K562 treated with DMSO at 1 percent for 48 hours (cell line): ENCODE measurements around the gene TNMD. TPM values are rescaled to one million over a fixed set of nuclear protein-coding genes. Genes with fewer than 3 reads are reported as not detected.

Source experiments
- total RNA-seq: library from RNA; unstranded; fragments of 300-600 nt; gene quantifications from 2 replicates; pipeline ENCODE4 v1.2.3, GENCODE V29; 2022; ENCODE audit warnings: low replicate concordance; ENCODE audit errors: extremely low read depth

Gene TNMD
- not detected in 2 replicates for total RNA-seq

DNA sequence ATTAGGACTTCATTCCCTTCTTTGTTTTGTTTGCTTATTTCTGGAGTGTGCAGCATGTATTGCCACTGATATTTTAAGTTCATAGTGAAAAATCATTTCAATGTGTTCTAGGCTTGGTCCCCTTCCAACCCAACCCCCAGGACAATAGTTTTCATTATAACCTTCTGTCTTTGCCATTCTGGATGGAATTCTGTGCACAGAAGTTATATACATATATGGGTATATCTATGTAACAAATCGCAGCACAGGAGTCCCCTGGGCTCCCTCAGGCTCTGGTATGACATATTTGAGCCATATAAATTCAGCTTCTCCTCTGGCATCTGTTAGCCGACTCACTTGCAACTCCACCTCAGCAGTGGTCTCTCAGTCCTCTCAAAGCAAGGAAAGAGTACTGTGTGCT lies at the start of gene TNMD:
TSS of gene TNMD (plus strand) at position 326 of the 400 bp plus-strand sequence. CDS start 83 bp downstream, outside the sequence.

DNA sequence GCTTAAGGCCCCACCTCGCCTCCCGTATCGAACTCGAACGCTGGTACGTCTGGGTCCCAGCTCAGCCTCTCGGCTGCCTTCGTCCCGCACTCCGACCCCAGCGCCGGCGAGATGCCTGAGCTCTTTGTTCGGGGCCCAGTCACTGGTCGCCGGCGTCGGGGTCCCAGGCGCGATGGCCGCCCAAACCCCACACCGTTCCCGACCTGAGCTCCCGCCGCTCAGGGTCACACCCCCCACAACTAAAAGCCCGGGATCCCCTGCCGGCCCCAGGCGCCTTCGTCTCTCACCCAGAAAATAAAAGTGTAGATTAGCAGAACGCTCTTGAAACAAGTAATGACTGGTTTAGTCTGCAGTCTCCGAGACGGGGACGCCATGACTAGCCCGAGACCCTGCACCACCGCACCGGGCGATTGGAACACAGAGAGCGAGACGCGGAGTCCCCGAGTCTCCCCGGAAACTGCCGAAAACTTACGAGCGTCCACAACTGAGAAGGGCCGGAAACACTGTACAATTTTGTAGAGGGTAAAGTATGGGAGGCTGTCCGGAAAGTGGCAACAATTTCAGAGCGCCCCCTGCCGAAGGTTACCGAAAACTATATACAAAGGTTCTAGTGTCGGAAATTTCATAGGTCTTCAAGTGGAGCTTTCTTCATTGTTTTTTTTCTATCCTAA lies 51.7 kb downstream of the TNMD start, which contains the start of gene TSPAN6:
TSS of gene TSPAN6 (minus strand) at position 486 of the 671 bp plus-strand sequence. CDS start at position 374, 112 bp downstream.

DNA sequence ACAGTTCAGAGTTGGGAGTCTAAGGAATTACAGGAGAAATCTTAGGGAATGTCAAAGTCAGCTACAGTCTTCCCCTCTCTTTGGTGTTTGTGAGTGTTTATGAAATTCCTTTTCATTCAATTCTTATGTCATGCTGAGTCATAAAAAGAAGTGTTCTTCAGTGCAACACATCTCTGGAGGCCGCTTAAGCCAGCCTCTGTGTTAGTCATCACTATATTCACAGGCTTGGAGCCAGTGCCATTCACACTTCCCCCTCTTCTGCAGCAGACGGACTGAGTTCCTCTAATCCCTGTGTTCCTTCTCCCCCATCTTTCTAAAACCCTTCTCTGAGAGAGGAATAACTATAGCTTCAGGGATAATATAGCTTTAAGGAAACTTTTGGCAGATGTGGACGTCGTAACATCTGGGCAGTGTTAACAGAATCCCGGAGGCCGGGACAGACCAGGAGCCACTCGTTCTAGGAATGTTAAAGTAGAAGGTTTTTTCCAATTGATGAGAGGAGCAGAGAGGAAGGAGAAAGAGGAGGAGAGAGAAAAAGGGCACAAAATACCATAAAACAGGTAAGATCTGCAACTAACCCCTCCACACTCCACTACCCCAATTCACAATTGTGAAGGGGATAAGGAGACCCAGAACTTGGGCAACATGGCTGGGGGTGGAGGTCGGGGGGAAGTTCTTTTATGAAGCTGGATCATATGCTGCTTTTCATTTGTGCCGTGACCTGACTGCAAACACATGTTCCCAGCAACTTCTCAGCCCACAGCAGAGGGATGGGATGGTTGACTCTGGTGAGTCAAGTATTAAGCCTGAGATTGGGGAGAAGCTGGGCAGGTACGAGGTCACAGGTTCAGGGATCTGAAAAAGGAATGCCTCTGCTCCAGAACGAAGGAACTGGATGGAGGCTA lies 59.5 kb downstream of the TNMD start, which contains the start of gene SRPX2:
TSS of gene SRPX2 (plus strand) at position 244 of the 905 bp plus-strand sequence. CDS start 2,124 bp downstream, outside the sequence.

Other genes starting within 250 kb of the TNMD start
- gene PCDH19, start 174.7 kb upstream of the TNMD start, total RNA-seq: not detected in 2 replicates
- not detected in 2 replicates for gene TSPAN6, start 51.9 kb downstream of the TNMD start, total RNA-seq
- not detected in 2 replicates for gene SRPX2, start 59.3 kb downstream of the TNMD start, total RNA-seq
- not detected in 2 replicates for gene SYTL4, start 147.2 kb downstream of the TNMD start, total RNA-seq
- gene CSTF2, start 235.5 kb downstream of the TNMD start, total RNA-seq: not detected in 2 replicates